ENCODE results near the gene TRAF1. TPM values are rescaled to one million over a fixed set of nuclear protein-coding genes. Genes with fewer than 3 reads are reported as not detected.

TRAF1 gene
- total RNA-seq, 1 experiment from 2014 or later: 1.4 TPM

DNA sequence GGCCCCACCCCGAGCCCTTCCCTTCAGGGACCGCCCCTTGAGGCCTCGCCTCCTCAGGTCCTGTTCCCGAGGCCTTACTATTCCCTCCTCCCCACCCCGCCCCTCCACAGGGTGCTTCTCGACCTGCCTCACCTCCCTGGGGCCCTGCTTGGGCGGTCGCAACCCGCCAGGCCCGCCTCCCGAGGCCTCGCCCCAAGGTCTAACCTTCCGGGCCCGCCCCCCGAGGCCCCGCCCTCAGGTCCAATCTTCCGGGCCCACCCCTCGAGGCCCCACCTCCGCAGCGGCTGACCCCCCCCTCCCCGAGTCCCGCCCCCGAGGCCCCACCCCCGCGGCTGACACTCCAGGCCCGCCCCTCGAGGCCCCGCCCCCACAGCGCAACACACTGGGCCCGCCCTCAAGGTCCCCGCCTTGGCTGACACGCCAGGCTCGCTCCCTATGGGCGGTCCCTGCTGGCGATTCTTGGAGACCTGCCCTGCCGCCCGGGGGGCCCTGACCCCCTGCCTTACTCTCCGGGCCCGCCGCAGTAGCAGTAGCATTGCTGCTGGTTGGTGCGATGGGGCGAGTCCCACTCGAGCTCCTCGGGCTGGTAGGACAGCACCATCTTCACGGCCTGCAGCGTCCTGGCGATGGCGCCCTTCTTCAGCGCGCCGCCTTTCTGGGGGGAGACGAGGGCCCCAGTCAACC lies 57.8 kb downstream of the TRAF1 start:
- Histone ChIP-seq H3K9me3 (ENCODE audit: control insufficient read depth, low read depth, low read length) (no peaks in the 10 kb centered on the region), H2BK120ac (ENCODE audit: low read depth, low read length, poor library complexity, severe bottlenecking) (no peak overlapping the region), H3K79me1 (ENCODE audit: insufficient read depth, low read depth, low read length, poor library complexity, severe bottlenecking) (no peaks in the 10 kb centered on the region), H3K4me2 (ENCODE audit: insufficient read depth, insufficient read length, low read length) (peak overlapping the region; percentile 50), H3K56ac (ENCODE audit: insufficient read length, low read depth, low read length) (no peak overlapping the region), H4K5ac (ENCODE audit: insufficient read length, low read depth, low read length) (no peak overlapping the region), H3T11ph (ENCODE audit: low read length) (no peak overlapping the region), H4K91ac (ENCODE audit: insufficient read length, low read depth, low read length) (no peak overlapping the region), H3K4ac (ENCODE audit: low read depth, low read length) (no peak overlapping the region), H2AK5ac (ENCODE audit: insufficient read length, low read length) (no peak overlapping the region), H3K79me2 (ENCODE audit: insufficient read depth, low read length) (no peaks in the 10 kb centered on the region), H3K4me1 (ENCODE audit: insufficient read depth, low read length) (peaks cover 6% of the 10 kb centered on the region), H4K8ac (replicated peaks; ENCODE audit: insufficient read length, low read depth, low read length) (no peak overlapping the region), H2BK20ac (ENCODE audit: low read depth, low read length, poor library complexity, severe bottlenecking) (no peak overlapping the region), H4K20me1 (ENCODE audit: control insufficient read depth, insufficient read depth, insufficient read length) (no peaks in the 10 kb centered on the region), H3K23me2 (ENCODE audit: insufficient read length, low read depth, low read length, poor library complexity, severe bottlenecking) (no peaks in the 10 kb centered on the region), H3K27me3 (ENCODE audit: insufficient read depth, low read length) (no peaks in the 10 kb centered on the region), H3K18ac (ENCODE audit: insufficient read length, low read depth, low read length) (peak overlapping the region; percentile 74), H2AFZ (ENCODE audit: low read length) (no peak overlapping the region), H3K27ac (ENCODE audit: insufficient read length, low read depth, low read length) (no peak overlapping the region), H2BK15ac (ENCODE audit: low read depth, low read length) (no peak overlapping the region), H2BK12ac (ENCODE audit: insufficient read length, low read depth, low read length) (no peak overlapping the region), H3K23ac (ENCODE audit: insufficient read length, low read depth, low read length) (no peak overlapping the region), H3K14ac (ENCODE audit: insufficient read depth, low read length) (peak overlapping the region; percentile 74; the same call in 1 of the 2 replicates), H3K9ac (ENCODE audit: extremely low read depth, insufficient read length, low read length) (no peak overlapping the region), H2BK5ac (ENCODE audit: insufficient read length, low read length) (no peak overlapping the region)
- peak overlapping the region; percentile 77 to 89 for H3K4me3 Mint-ChIP-seq
- DNase-seq: peak; percentile 99
- H3K4me1 Mint-ChIP-seq: peaks cover 30 to 38% of the 10 kb centered on the region in 2 experiments
- no peaks in the 10 kb centered on the region; a peak in 1 of 5 replicates for H3K9me3 Mint-ChIP-seq
- WGBS (ENCODE audit: extremely low coverage, insufficient read length, low lambda C conversion rate): no CpG with 5 or more reads among the region's 52 CpGs
- TF ChIP-seq, protein P1, sequence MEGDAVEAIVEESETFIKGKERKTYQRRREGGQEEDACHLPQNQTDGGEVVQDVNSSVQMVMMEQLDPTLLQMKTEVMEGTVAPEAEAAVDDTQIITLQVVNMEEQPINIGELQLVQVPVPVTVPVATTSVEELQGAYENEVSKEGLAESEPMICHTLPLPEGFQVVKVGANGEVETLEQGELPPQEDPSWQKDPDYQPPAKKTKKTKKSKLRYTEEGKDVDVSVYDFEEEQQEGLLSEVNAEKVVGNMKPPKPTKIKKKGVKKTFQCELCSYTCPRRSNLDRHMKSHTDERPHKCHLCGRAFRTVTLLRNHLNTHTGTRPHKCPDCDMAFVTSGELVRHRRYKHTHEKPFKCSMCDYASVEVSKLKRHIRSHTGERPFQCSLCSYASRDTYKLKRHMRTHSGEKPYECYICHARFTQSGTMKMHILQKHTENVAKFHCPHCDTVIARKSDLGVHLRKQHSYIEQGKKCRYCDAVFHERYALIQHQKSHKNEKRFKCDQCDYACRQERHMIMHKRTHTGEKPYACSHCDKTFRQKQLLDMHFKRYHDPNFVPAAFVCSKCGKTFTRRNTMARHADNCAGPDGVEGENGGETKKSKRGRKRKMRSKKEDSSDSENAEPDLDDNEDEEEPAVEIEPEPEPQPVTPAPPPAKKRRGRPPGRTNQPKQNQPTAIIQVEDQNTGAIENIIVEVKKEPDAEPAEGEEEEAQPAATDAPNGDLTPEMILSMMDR (conservative IDR thresholded peaks at IDR 0.05): peak; percentile 60
- no peaks in the 10 kb centered on the region for H3K27me3 Mint-ChIP-seq (ENCODE audit: low read depth)
- peak overlapping the region; percentile 61 to 92 (median 87); a peak in 3 of 7 replicates for H3K27ac Mint-ChIP-seq
- H3K36me3 Mint-ChIP-seq (ENCODE audit: insufficient read depth in 1 of 3, low read depth in 3 of 3): peaks cover 3 to 53% (median 20%) of the 10 kb centered on the region in 3 experiments; a peak in 6 of 7 replicates
